Mucosa of gallbladder (tissue), 1 donor: ENCODE measurements around the gene GCM1. TPM values are rescaled to one million over a fixed set of nuclear protein-coding genes. Genes with fewer than 3 reads are reported as not detected.
"Not testable (repeated sequence)": the region's sequence is repeated elsewhere in the genome, so short reads cannot be mapped to it uniquely, and the experiment has no call there.

Experiments
- DNase-seq: peaks from one replicate; pipeline ENCODE4 v3.0.0-alpha.2; 2020; ENCODE audit warnings: low spot score
- total RNA-seq: library from RNA; stranded (reverse); gene quantifications from one replicate; pipeline ENCODE4 v1.2.1, GENCODE V29; 2021
- donor health status: DM: no; HTN: no; CAD: no.

Gene GCM1
- not detected for total RNA-seq

GRCh38 chr6:53148684-53149083 is at the start of gene GCM1:
Gene GCM1 (minus strand): TSS chr6:53148841. CDS start chr6:53145632, 3,209 bp downstream.
- no peak for DNase-seq

- DNase-seq, result no peak
Measured at GRCh38 chr6:53197553-53197952, 48.9 kb upstream of the GCM1 start.

GRCh38 chr6:53195048-53195447 is 46.4 kb upstream of the GCM1 start:
- DNase-seq, result no peak

- DNase-seq, result peak; percentile 53
Measured at GRCh38 chr6:53192682-53193188, 44.1 kb upstream of the GCM1 start.

- no peak for DNase-seq
Measured at GRCh38 chr6:53189554-53189953, 40.9 kb upstream of the GCM1 start.

- DNase-seq, result no peak
Measured at GRCh38 chr6:53188833-53189232, 40.2 kb upstream of the GCM1 start.

GRCh38 chr6:53180678-53181077 is 32.0 kb upstream of the GCM1 start:
- DNase-seq, result no peak

GRCh38 chr6:53179961-53180651 is 31.5 kb upstream of the GCM1 start:
- DNase-seq, result peak; percentile 52

- no peak for DNase-seq
Measured at GRCh38 chr6:53178837-53179432, 30.3 kb upstream of the GCM1 start.

- peak; percentile 62 for DNase-seq
Measured at GRCh38 chr6:53175027-53175426, 26.4 kb upstream of the GCM1 start.

- no peak for DNase-seq
Measured at GRCh38 chr6:53172468-53172803, 23.8 kb upstream of the GCM1 start.

- DNase-seq, result peak; percentile 91
Measured at GRCh38 chr6:53171605-53172467, 23.2 kb upstream of the GCM1 start.

- no peak for DNase-seq
Measured at GRCh38 chr6:53168516-53169267, 20.1 kb upstream of the GCM1 start.

GRCh38 chr6:53165293-53165692 is 16.7 kb upstream of the GCM1 start:
- no peak for DNase-seq

- DNase-seq, result no peak
Measured at GRCh38 chr6:53162606-53163005, 14.0 kb upstream of the GCM1 start.

- DNase-seq, result no peak
Measured at GRCh38 chr6:53161481-53162009, 12.9 kb upstream of the GCM1 start.

- no peak for DNase-seq
Measured at GRCh38 chr6:53159558-53159957, 10.9 kb upstream of the GCM1 start.

- DNase-seq, result not testable (repeated sequence)
Measured at GRCh38 chr6:53158076-53158475, 9.4 kb upstream of the GCM1 start.

GRCh38 chr6:53155279-53155678 is 6.6 kb upstream of the GCM1 start:
- DNase-seq, result not testable (repeated sequence)

- no peak for DNase-seq
Measured at GRCh38 chr6:53154794-53155193, 6.2 kb upstream of the GCM1 start.

- no peak for DNase-seq
Measured at GRCh38 chr6:53154071-53154470, 5.4 kb upstream of the GCM1 start.

GRCh38 chr6:53152576-53152975 is 3.9 kb upstream of the GCM1 start:
- DNase-seq, result no peak
